ENCODE measurements around the gene ESAM.
"Not testable (repeated sequence)": the region's sequence is repeated elsewhere in the genome, so short reads cannot be mapped to it uniquely, and the experiment has no call there.

ESAM gene

DNA sequence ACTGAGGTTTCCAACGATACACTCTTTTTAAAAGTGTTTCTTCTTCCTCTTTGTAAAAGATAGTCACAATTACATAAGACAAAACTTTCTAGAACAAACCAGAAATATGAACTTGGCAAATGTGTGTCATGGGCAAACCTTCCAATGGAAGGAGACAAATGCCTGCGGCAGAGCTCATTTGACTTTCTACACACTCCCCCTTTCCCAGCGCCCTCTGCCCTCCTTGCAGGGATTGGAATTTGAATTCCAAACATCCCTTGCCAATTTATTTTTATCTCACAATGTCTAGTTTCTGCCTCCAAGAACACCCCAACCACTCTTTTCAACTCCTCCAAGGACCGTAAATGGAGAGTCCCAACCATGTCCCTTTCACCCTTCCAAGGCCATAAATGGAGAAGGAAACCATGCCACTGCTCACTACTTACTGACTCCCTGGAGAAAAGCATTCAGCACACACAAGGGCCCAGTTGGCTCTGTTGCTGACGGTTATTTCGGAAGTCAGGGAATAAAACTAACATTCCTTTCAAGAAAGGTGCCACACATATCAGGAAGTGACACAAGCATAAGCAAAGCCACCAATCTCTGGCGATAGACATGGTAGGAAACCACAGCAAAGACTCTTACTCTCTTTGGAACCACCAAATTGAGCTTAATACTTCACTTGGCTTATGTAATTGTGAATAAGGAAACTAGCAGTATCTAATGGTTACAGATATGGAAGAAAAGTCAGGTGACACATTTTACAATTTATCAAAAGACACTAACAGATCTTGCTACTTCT lies 15.0 kb upstream of the ESAM start:
- no peak for DNase-seq

DNA sequence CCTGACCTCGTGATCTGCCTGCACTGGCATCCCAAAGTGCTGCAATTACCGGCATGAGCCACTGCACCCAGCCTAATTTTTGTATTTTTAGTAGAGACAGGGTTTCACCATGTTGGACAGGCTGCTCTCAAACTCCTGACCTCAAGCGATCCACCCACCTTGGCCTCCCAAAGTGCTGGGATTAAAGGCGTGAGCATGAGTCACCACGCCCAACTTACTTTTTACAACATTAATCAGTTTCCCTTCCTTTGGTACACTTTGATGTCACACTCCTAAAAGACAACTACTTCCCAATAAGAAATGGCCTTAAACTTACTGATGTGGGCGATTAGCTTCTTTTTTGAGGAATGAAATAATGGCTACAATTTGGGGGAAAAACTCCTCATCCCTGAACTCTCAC lies 8.9 kb upstream of the ESAM start:
- DNase-seq: not testable (repeated sequence)

DNA sequence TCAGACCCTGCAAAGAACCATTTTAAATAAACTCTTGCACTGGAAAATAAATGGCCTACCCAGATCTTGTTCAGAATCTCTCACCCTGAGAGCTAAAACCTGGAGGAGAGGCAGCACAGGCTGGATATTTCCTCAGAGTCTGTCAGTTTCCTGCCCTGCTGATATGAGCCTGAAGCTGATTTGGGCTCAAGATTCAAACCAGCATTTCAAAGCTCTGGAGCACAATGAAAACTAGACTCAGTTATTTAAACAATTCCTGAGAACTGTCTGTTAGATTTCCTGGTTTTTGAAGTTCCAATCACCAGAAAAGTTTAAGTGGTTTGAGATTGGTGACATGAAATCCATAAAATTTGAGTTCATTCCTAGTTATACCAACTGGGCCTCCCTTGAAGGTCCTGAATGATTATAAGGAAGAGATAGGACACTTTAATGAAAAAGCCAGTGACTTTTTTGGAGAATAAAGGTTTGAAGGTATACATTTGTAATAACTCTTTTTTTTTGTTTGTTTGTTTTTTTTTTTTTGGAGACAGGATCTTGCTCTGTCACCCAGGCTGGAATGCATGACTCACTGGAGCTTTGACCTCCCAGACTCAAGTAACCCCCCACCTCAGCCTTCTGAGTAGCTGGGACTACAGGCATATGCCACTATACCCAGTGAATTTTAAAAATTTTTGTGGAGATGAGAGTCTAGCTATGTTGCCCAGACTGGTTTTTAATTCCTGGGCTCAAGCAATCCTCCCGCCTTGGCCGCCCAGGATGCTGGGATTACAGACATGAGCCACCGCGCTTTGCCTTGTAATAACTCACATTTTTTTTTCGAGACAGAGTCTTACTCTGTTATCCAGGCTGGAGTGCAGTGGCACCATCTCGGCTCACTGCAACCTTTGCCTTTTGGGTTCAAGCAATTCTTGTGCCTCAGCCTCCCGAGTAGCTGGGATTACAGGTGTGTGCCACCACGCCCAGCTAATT lies 8.0 kb upstream of the ESAM start:
- DNase-seq: no peak

DNA sequence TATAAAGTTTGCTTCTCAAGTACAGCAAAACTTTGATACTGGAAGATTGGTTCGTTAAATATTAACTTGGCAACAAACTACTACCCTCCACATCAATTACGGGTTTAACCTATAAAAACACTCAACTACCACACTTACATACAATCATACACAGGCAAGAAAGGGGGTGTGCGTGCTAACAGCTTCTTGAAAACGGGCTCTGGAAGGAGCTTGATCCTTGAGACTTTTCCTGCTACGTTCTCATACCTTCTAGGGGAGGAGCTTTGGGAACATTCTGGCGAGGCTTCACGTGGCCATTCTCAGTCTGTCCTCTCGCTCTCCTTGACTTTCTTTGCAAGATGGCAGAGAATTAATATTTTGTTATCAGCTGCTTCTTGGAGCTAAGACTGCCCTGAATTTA lies 6.8 kb upstream of the ESAM start:
- no peak for DNase-seq

DNA sequence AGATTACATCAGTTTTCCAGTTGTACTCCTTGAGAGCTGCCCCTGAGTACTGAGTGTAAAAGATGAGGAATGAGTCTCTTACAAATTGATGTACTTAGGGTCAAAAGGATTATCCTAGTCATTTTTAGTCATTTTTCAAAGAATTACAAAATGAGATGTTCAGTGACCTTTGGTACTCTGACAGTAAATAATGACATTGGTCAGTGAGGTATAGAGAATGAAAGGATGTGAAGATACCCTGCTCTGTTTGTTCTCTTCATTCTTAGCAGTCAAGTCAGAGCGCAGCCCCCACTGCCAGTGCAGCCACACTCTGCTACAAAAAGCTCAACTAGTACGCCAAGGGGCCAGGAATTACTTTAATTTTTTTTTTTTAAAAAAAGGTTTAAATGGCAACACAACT lies 4.1 kb upstream of the ESAM start:
- no peak for DNase-seq

DNA sequence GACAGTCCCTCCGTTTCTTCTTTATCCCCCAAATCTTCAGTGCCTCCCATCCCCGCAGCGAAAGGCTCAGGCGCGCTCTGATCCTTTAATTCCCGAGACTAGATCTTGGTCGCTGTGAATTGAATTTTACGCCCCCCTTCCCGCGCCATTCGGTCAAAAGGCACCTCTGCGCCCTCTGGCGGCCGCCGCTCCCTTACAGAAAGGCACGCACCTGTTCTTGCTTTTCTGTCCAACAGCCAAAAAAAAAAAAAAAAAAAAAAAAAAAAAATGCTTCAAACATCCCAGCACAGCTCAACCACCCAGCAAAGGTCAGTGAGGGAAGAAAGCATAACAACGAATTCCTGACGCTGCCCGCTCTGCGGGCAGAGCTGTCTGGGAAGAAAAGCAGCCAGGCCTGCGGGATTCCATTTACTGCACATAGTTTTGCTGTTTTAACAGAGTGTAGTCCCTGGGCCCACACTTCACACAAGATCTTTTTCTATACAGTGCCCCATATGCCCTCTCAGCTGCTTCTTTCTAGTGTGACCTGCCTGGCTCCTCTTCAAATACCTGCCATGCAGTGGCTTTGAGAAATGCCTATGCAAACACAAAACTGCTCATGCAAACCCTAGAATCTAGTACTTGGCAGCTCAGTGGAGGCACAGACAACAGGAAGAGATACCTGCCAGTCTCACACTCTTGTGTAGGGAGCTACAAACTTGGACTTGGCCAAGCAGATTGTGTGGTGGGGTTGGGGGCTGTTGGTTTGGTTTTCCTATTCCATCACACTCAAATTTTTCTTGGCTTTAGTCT lies 1.3 kb upstream of the ESAM start:
- DNase-seq: peak in 36 of 56 donors; percentile 13 to 82 (median 42)

DNA sequence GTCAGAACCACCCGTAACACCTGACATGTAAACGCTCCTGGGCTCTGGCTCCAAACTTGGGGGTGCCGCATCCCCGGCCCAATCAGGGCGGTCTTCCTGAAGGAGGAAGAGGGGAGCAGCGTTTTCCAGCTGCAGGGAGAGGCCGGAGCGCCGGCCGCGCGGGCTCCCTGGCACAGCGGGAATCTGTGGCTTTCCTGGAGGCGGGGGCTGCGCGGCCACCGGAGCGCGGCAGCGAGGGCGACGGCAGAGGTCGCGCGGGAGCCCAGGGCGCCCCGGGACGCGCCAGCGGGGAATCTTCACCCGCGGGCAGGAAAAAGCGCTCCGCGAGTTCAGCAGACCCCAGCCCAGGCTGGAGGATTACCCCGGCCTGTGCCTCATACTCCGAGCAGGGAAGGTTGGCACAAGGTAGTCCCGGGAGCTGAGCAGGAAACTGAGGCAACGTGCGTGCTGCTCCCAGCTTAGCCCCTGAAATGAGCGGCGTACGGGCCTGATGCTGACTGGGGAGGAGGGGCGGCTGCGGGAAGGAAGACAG lies 600 bp upstream of the ESAM start:
- no peak for DNase-seq

DNA sequence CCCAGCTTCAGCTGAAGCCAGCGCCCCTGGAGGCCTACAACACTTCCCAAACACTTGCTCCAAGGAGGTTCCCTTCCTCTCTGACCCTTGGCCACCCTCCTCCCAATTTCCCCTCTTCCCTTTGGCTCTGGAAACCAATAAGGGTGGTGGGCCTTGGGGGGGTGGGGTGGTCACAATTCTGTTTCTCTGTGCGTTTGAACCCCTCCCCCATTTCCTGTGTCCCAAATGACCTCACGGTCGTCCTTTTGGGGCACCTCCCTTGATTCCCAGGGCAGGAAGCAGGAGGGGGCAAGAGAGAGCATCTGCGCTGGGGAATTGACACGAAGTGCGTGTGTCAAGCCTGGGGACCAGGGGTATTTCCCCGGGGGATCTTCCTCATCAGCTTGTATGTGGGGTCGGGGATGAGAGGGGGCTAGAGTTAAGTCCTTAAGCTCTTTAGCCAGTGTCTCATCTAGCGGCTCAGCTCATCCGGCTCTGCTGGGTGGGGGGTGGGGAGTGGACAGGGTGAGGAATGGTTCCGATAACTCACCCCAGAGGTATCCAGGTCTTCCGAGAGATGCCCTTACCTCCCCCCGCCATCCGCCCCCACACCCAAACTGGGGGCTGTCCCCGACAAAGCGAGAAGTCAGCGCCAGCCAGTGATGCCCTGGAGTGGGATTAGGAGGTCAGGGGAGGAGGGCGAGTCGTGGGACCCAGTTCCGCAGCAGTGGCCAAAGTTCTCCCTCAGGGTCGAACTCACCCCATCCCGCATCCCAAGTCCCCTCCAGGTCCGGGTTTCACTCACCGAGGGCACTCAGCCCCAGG lies 587 bp downstream of the ESAM start:
- DNase-seq: no peak

DNA sequence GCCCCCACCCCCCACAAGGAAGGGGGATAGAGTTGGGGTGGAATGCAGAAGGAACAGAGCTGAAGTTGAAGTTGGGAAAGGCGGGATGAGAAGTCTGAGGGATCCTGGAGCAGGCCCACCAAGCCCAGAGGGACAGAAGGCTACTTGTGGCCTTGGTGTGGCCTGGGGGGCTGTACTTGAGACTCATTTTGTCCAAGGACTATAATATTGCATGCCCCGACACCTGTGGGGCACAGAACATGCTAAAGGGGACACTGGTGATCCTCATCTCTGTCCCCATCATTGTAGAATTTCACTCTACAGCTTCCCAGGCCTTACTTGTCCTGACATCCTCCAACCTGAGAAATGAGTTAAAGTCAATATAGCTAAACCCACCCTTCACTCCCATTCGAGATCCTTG lies 1.3 kb downstream of the ESAM start:
- DNase-seq: no peak

DNA sequence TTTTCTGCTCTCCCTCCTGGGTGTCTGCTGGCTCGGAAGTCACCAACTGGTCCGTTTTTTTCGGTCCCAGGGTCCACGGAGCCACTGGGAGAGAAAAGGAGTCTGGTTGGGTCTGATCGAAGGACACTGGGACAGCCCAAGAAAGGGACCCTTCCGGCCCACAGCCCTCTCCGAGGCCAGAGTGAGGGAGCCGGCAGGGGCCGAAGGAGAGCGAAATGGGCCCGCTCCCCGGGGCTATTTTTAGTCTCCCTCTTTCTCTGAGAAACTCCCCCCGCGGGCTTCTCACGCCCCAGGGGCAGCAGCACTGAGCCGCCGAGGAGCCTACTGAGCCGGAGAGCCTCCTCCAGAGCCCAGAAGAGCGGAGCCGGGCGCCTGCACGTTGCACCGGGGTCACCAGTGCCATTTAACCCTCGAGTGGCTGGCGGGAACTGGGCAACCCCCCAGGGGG lies 1.9 kb downstream of the ESAM start:
- no peak for DNase-seq

DNA sequence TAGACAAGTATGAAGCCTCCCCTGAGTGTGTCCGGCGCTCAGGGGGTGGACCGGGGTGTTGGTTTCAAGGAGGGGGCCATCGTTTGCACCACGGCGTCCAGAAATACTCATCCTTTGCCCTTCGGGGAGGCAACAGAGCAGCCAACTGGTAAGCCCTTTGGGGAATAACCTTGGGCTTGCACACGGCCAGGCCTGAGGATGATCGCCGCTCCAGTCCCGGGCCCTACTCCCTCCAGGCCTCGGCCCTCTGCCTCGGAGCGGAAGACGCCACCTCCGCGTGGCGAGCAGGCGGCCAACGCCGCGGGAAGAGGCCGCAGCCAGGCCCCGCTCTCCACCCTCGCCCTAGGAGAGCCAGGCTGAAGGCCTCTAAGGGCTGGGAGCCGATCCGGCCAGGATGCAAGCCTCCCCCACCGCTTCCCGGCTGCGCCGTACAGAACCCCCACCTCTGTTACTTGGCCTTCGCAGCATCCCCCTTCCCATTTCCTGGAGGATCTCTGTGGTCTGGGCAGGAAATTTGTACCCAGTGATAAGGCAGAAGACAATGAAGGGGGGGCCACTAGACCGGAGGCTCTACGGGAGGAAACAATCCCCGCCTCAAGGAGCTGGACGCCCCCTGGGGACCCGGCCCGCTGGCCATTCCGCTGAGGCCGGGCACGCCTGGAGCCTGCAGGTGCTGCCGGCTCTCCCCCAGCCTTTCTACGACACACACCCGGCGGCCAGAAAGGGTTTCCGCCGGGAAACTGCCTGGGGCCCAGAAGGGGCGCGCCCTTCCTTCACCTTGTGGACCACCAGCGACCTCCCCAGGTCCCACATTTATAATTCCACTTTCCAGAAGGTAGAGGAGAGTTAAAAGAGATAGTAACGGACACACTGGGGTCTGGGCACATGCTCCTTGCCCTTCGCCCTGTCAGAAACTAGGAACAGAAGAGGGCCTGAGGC lies 2.6 kb downstream of the ESAM start:
- DNase-seq: no peak

DNA sequence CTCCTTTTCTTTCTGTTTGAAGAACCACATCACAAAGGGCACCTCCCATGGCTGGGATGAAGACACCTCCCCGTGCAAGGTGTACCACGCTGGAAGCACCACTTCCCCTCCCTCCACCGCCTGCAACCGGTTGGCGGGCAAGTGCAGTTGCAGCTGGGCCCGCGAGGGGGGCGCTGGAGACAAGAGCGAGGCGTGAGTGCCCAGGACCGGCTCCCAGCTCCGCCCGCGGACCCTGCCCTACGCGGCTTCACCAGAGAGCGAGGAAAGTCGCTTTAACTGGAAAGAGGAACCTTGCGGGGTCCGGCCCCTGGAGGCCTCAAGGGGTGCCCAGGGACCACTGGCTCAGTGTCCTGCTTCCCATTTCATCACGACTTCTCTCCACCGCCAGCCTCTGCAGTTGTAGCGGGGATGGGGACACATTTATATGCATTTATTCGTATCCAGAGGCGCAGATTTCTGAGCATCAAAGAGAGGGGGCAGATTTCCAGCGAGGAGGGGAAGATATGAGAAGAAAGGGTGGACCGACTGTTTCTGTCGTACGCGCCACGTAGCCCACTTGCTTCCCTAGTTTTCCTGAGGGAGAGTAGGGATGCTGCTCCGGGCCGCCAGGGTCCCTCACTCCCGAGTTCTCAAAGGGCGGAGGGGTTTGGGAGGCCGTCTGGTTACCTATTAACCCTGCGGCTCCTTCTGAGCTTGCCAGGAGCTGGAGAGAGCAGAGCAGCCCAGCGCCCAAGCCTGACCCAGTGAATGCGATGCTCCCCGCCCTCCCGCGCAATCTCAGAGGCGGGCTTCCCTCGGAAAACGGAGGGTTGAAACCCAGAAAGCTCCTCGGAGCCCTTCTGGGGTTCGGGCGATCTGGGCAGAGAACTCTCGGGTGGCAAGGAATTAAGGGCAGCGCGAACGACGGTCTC lies 3.5 kb downstream of the ESAM start:
- peak in 38 of 56 donors; percentile 20 to 79 (median 40) for DNase-seq

DNA sequence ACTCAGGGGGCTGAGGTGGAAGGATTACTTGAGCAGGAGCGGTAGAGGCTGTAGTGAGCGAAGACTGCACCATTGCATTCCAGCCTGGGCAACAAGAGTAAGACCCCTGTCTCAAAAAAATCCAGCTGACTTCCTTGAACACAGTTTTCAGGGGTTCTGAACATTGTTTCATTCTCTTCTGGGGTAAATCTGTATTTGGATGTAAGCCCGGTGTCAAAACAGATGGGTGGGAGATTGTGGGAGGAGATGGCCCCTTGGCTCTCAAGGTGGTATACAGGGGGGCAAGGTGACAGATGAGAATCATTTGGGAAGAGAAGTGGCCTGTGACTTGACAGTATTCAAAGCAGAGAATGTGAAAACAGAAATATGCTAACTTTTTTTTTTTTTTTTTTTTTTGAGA lies 4.8 kb downstream of the ESAM start:
- DNase-seq: no peak

DNA sequence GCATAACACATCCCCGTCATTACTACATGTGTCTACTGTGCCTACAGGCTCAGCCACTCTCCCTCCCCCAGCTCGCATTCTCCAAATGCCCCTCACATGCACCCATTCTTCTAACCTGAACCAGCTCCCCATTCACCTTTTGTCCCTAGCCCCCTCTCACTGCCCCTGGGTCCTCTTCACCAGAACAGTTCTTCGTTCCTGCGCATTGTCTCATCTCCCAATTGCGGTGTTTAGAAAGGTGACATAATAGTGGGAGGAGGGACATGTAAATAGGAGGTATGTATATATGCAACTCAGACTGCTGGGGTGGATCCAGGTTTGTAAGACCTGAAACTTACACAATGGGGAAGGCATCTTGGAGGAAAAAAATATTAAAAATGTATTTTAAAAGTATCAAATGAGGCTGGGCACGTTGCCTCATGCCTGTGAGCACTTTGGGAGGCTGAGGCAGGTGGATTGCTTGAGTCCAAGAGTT lies 5.3 kb downstream of the ESAM start:
- DNase-seq: no peak

DNA sequence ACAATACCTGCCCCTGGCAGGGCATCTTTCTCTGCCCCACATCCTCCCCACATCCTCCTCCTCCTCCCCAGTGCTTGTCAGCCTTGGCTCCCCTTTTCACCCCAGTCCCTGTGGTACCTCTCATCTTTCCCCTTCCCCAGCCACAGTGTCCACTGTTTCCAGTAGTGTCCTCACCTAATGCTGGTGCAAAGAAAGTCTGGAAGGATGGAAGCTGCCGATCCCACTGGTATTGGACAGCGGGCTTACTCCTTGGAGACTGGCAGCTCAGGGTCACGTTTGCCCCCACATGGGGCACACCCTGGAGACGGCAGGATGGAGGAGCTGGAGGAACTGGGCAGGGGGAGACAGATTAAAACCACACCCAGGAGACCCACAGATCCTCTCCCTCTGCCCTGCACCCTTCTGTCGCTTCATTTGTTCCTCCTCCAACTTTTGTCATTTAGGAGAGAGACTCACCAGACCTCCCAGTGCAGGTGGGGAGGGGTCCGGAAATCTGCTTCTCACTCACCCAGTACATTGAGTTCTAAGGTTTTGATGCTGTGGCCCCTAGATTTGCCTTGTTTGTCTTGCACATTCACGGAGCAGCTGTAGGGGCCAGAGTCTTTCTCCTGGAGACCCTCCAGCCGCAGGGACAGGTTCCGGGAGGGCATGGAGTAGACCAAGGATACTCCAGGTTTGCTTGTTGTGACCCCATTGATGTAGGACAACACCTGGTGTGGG lies 5.9 kb downstream of the ESAM start:
- no peak for DNase-seq

DNA sequence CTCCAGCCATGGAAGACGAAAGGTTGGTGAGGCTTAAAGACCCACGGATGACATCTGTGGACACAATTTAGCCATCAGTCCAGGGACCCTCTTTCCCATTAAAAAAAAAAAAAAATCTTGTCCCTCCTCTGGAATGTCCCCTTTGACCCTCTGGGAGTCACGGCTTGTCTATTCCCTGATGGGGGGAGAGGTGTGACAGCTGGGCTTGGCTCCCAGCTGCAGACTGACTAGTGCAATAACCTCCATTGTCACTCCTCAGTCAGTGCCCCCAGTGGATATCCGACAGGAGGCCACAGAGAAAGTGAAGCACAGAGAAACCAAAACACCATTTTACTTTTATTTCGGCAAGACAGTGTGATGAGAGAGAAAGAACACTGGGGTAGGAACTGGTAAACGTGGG lies 7.4 kb downstream of the ESAM start:
- no peak for DNase-seq

DNA sequence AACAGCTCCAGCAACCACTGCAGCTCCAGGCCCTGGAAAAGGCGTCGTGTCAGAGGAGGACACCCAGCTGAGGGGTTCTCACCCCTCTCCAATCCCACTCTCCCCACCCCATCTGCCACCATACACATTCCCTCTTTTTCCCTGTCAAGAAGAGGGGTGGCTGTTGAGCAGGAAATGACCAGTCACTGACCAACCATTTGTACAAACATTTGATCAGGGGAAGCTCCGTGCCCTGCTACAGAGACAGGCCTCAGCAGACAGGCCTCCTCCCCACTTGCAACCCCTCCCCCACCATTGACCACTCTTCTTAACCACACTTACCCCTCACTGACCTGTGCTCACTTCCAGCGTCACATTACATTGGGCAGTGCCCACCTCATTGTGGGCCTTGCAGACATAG lies 7.8 kb downstream of the ESAM start:
- no peak for DNase-seq
